ENCODE measurements around the gene ANKRD52. TPM values are rescaled to one million over a fixed set of nuclear protein-coding genes. Genes with fewer than 3 reads are reported as not detected.

ANKRD52 gene
- total RNA-seq (2014; rRNA removed; shearing (Covaris generic)) (25.2 and 25.6 TPM in 2 replicates), polyA plus RNA-seq (2016; fragmentation: Nextera tagmentation; extraction: Ambion mirVana) (16.2 and 20.3 TPM in 2 replicates)
- long read RNA-seq, partial matches to known transcripts = 0 of 3 reads
- long read RNA-seq, other reads (novel, unspliced or antisense) = 3 of 3 reads

DNA sequence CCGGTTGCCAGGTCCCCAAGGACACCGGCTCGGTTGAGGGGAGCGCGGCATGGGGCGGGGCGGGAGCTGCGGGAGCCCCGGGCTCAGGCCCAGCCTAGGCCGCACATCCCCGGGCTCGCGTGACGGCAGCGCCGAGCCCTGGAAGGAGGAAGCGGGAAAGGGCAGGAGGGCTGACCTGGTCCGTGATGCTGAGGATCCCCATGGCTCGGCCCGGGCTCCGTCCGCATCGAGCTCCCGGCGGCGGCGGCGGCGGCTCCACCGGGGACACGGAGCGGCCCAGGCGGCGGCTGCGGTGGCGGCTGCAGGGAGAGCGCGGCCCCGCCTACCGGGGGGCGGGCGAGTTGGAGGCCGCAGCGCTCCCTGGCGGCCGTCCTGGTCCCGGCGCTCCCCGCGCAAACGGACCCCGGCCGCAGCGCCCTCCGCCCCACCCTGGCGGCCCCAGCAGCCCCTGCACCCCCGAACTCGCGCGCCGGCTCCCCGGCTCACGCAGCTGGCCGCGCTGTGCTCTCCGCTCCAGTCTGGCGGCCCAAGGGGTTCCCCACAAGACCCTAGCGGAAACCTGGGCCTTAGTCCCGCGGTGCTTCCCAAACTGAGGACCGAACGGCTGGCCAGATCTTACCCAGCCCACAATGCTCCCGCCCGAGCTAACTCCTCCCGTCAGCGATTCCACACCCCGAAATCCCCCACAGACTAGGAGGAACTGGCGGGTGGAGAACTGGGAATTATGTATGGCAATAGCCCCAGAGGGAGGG lies at the start of gene ANKRD52:
Gene ANKRD52 (minus strand): TSS at position 317 of the 752 bp plus-strand sequence. CDS start 115 bp downstream, at position 202.
- ATAC-seq (peak; percentile 82), DNase-seq (ENCODE audit: low spot score) (peak; percentile 87)
- peaks cover 17% of the 10 kb centered on the region for H3K4me1 ChIP-seq (ENCODE audit: insufficient read depth)
- H3K36me3 ChIP-seq (ENCODE audit: insufficient read depth) = peaks cover 32% of the 10 kb centered on the region
- Mint-ChIP-seq H3K4me1 (peaks cover 18% of the 10 kb centered on the region), H3K27me3 (ENCODE audit: insufficient read depth, low read depth, poor library complexity) (peaks cover 18% of the 10 kb centered on the region), H3K9me3 (no peaks in the 10 kb centered on the region; the same call in 1 of the 3 replicates), H3K27ac (peak within 1 kb of the TSS; percentile 85), H3K4me3 (peak within 1 kb of the TSS; percentile 94), H3K36me3 (ENCODE audit: low read depth) (peaks cover 33% of the 10 kb centered on the region)
- H3F3A ChIP-seq (replicated peaks; ENCODE audit: low read depth) = peaks cover 27% of the 10 kb centered on the region
- peak within 1 kb of the TSS; percentile 84 for H3K27ac ChIP-seq (ENCODE audit: low read depth)
- peak within 1 kb of the TSS; percentile 100 for H2AFZ ChIP-seq
- peak within 1 kb of the TSS; percentile 99 for H3K4me2 ChIP-seq
- peak within 1 kb of the TSS; percentile 95 for H3K4me3 ChIP-seq
- no peaks in the 10 kb centered on the region for H3K27me3 ChIP-seq (ENCODE audit: insufficient read depth)
- H3K79me2 ChIP-seq (replicated peaks; ENCODE audit: insufficient read depth) = peaks cover 13% of the 10 kb centered on the region; the same call in 1 of the 2 replicates
- peak; percentile 63 for TF ChIP-seq POLR2AphosphoS5 (IDR thresholded peaks at IDR 0.05; ENCODE audit: low read depth)
- no peak for TF ChIP-seq CREB1 (CRISPR knock-in tag; IDR thresholded peaks at IDR 0.05; ENCODE audit: low read depth)
- TF ChIP-seq ZNF331 (CRISPR knock-in tag; IDR thresholded peaks at IDR 0.05; ENCODE audit: low read depth) = no peak
- no peak for TF ChIP-seq ETS1 (IDR thresholded peaks at IDR 0.05)
- no peak for TF ChIP-seq JUNB (IDR thresholded peaks at IDR 0.05; ENCODE audit: unreplicated experiment)
- TF ChIP-seq CTCF (conservative IDR thresholded peaks at IDR 0.05; ENCODE audit: low read depth in 2 of 2) = peak; percentile 39 to 72; a peak in 3 of 4 replicates
- TF ChIP-seq EZH2phosphoT487 (IDR thresholded peaks at IDR 0.05; ENCODE audit: unreplicated experiment) = no peak
- no peak for TF ChIP-seq ZNF114 (CRISPR knock-in tag; IDR thresholded peaks at IDR 0.05)
- no peaks in the 10 kb centered on the region for H3K9me2 ChIP-seq (ENCODE audit: insufficient read depth)
- peaks cover 16% of the 10 kb centered on the region for H4K20me1 ChIP-seq (replicated peaks; ENCODE audit: insufficient read depth)

GRCh38 chr12:56307221-56307965 lies 49.2 kb upstream of the ANKRD52 start:
- no peaks in the 10 kb centered on the region for H3K4me1 ChIP-seq (ENCODE audit: insufficient read depth)
- H3K79me2 ChIP-seq (replicated peaks; ENCODE audit: insufficient read depth) = no peaks in the 10 kb centered on the region
- no peak for ATAC-seq
- no peak overlapping the region for H3K27ac ChIP-seq (ENCODE audit: low read depth)
- Mint-ChIP-seq H3K4me3 (no peak overlapping the region), H3K9me3 (no peaks in the 10 kb centered on the region), H3K27me3 (ENCODE audit: insufficient read depth, low read depth, poor library complexity) (no peaks in the 10 kb centered on the region), H3K27ac (no peak overlapping the region), H3K4me1 (no peaks in the 10 kb centered on the region), H3K36me3 (ENCODE audit: low read depth) (peaks cover 67% of the 10 kb centered on the region)
- H3K27me3 ChIP-seq (ENCODE audit: insufficient read depth) = no peaks in the 10 kb centered on the region
- peaks cover 37% of the 10 kb centered on the region for H3K36me3 ChIP-seq (ENCODE audit: insufficient read depth)
- 0 out of 2 replicates have a peak, but pooled peaks cover 6% of the 10 kb centered on the region for H4K20me1 ChIP-seq (replicated peaks; ENCODE audit: insufficient read depth)
- H3K4me2 ChIP-seq = no peak overlapping the region
- no peak for DNase-seq (ENCODE audit: low spot score)
- H2AFZ ChIP-seq = no peak overlapping the region
- H3F3A ChIP-seq (replicated peaks; ENCODE audit: low read depth) = peaks cover 24% of the 10 kb centered on the region
- no peaks in the 10 kb centered on the region for H3K9me2 ChIP-seq (ENCODE audit: insufficient read depth)
- H3K4me3 ChIP-seq = no peak overlapping the region
- TF ChIP-seq, protein P1, sequence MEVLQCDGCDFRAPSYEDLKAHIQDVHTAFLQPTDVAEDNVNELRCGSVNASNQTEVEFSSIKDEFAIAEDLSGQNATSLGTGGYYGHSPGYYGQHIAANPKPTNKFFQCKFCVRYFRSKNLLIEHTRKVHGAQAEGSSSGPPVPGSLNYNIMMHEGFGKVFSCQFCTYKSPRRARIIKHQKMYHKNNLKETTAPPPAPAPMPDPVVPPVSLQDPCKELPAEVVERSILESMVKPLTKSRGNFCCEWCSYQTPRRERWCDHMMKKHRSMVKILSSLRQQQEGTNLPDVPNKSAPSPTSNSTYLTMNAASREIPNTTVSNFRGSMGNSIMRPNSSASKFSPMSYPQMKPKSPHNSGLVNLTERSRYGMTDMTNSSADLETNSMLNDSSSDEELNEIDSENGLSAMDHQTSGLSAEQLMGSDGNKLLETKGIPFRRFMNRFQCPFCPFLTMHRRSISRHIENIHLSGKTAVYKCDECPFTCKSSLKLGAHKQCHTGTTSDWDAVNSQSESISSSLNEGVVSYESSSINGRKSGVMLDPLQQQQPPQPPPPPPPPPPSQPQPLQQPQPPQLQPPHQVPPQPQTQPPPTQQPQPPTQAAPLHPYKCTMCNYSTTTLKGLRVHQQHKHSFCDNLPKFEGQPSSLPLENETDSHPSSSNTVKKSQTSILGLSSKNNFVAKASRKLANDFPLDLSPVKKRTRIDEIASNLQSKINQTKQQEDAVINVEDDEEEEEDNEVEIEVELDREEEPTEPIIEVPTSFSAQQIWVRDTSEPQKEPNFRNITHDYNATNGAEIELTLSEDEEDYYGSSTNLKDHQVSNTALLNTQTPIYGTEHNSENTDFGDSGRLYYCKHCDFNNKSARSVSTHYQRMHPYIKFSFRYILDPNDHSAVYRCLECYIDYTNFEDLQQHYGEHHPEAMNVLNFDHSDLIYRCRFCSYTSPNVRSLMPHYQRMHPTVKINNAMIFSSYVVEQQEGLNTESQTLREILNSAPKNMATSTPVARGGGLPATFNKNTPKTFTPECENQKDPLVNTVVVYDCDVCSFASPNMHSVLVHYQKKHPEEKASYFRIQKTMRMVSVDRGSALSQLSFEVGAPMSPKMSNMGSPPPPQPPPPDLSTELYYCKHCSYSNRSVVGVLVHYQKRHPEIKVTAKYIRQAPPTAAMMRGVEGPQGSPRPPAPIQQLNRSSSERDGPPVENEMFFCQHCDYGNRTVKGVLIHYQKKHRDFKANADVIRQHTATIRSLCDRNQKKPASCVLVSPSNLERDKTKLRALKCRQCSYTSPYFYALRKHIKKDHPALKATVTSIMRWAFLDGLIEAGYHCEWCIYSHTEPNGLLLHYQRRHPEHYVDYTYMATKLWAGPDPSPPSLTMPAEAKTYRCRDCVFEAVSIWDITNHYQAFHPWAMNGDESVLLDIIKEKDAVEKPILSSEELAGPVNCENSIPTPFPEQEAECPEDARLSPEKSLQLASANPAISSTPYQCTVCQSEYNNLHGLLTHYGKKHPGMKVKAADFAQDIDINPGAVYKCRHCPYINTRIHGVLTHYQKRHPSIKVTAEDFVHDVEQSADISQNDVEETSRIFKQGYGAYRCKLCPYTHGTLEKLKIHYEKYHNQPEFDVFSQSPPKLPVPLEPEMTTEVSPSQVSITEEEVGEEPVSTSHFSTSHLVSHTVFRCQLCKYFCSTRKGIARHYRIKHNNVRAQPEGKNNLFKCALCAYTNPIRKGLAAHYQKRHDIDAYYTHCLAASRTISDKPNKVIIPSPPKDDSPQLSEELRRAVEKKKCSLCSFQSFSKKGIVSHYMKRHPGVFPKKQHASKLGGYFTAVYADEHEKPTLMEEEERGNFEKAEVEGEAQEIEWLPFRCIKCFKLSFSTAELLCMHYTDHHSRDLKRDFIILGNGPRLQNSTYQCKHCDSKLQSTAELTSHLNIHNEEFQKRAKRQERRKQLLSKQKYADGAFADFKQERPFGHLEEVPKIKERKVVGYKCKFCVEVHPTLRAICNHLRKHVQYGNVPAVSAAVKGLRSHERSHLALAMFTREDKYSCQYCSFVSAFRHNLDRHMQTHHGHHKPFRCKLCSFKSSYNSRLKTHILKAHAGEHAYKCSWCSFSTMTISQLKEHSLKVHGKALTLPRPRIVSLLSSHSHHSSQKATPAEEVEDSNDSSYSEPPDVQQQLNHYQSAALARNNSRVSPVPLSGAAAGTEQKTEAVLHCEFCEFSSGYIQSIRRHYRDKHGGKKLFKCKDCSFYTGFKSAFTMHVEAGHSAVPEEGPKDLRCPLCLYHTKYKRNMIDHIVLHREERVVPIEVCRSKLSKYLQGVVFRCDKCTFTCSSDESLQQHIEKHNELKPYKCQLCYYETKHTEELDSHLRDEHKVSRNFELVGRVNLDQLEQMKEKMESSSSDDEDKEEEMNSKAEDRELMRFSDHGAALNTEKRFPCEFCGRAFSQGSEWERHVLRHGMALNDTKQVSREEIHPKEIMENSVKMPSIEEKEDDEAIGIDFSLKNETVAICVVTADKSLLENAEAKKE (CRISPR knock-in tag; IDR thresholded peaks at IDR 0.05) = no peak
- TF ChIP-seq EZH2 (IDR thresholded peaks at IDR 0.05; ENCODE audit: low read depth, unreplicated experiment) (no peak), CREB1 (CRISPR knock-in tag; IDR thresholded peaks at IDR 0.05; ENCODE audit: low read depth) (no peak)
